Memory B cell (primary cell): Measurements from ENCODE around the gene SLC5A3.
A peak's percentile ranks its signal among the peaks of the same experiment; 100 is the strongest.

Experiments used
- ATAC-seq: fragments of 150-1000 bp; cut with Tn5 transposase; 2 replicates; pipeline ENCODE4 v1.10.0; 2021; ENCODE audit warnings: low read depth, mild to moderate bottlenecking, moderate library complexity
- DNase-seq, 2 donors: peaks; one replicate each; pipeline ENCODE4 v3.0.0; 2022; ENCODE audit warnings: low spot score in 2 of 2
- H3K27ac Mint-ChIP-seq: one replicate; pipeline ENCODE4 v1.8.0; 2022; ENCODE audit warnings: mild to moderate bottlenecking, moderate library complexity, mixed read lengths
- H3K27me3 Mint-ChIP-seq: one replicate; pipeline ENCODE4 v1.8.0; 2022; ENCODE audit warnings: mixed read lengths
- H3K36me3 Mint-ChIP-seq: one replicate; pipeline ENCODE4 v1.8.0; 2022; ENCODE audit warnings: mild to moderate bottlenecking, mixed read lengths
- H3K4me1 Mint-ChIP-seq: one replicate; pipeline ENCODE4 v1.8.0; 2022; ENCODE audit warnings: mixed read lengths
- H3K4me3 Mint-ChIP-seq: one replicate; pipeline ENCODE4 v1.8.0; 2022; ENCODE audit warnings: mild to moderate bottlenecking, moderate library complexity, mixed read lengths
- H3K9me3 Mint-ChIP-seq: one replicate; pipeline ENCODE4 v1.8.0; 2022; ENCODE audit warnings: mixed read lengths

Gene SLC5A3

GRCh38 chr21:34073032-34073748, at the start of gene SLC5A3, which contains the start of gene MRPS6:
Gene SLC5A3, plus strand, starts transcription at chr21:34073578. Its CDS starts 21,621 bp downstream, at chr21:34095199.
Gene MRPS6, plus strand, starts transcription at chr21:34073578. Its CDS starts 123 bp downstream, at chr21:34073701.
- Mint-ChIP-seq H3K27ac (peak within 1 kb of the TSS; percentile 90), H3K4me1 (peaks cover 33% of the 10 kb centered on the region), H3K27me3 (no peaks in the 10 kb centered on the region), H3K9me3 (no peaks in the 10 kb centered on the region), H3K36me3 (peaks cover 4% of the 10 kb centered on the region), H3K4me3 (peak within 1 kb of the TSS; percentile 94)
- ATAC-seq = peak; percentile 76
- peak; percentile 64 to 76 for DNase-seq

- H3K36me3 Mint-ChIP-seq = no peaks in the 10 kb centered on the region
- no peak for DNase-seq
- H3K27ac Mint-ChIP-seq = no peak overlapping the region
- ATAC-seq = no peak
- H3K9me3 Mint-ChIP-seq = no peaks in the 10 kb centered on the region
- H3K4me1 Mint-ChIP-seq = peaks cover 24% of the 10 kb centered on the region
- H3K27me3 Mint-ChIP-seq = no peaks in the 10 kb centered on the region
- no peak overlapping the region for H3K4me3 Mint-ChIP-seq
Observed at GRCh38 chr21:34023691-34024373, 49.5 kb upstream of the SLC5A3 start.

- H3K36me3 Mint-ChIP-seq = no peaks in the 10 kb centered on the region
- DNase-seq (no peak), ATAC-seq (no peak)
- H3K4me3 Mint-ChIP-seq = no peak overlapping the region
- H3K4me1 Mint-ChIP-seq = peaks cover 21% of the 10 kb centered on the region
- H3K27me3 Mint-ChIP-seq = no peaks in the 10 kb centered on the region
- H3K9me3 Mint-ChIP-seq = no peaks in the 10 kb centered on the region
- no peak overlapping the region for H3K27ac Mint-ChIP-seq
Observed at GRCh38 chr21:34024374-34024693, 49.0 kb upstream of the SLC5A3 start.

- no peak for ATAC-seq
- Mint-ChIP-seq H3K27me3 (peaks cover 1% of the 10 kb centered on the region), H3K4me3 (no peak overlapping the region), H3K36me3 (no peaks in the 10 kb centered on the region), H3K27ac (no peak overlapping the region), H3K4me1 (peaks cover 11% of the 10 kb centered on the region), H3K9me3 (peaks cover under 1% of the 10 kb centered on the region)
- no peak for DNase-seq
Observed at GRCh38 chr21:34027721-34028461, 45.5 kb upstream of the SLC5A3 start.

- H3K36me3 Mint-ChIP-seq = no peaks in the 10 kb centered on the region
- H3K27me3 Mint-ChIP-seq = peaks cover 1% of the 10 kb centered on the region
- peak overlapping the region; percentile 80 for H3K27ac Mint-ChIP-seq
- H3K9me3 Mint-ChIP-seq = peaks cover 1% of the 10 kb centered on the region
- peaks cover 12% of the 10 kb centered on the region for H3K4me1 Mint-ChIP-seq
- ATAC-seq (peak; percentile 91), DNase-seq (peak; percentile 37 to 41)
- peak overlapping the region; percentile 84 for H3K4me3 Mint-ChIP-seq
Observed at GRCh38 chr21:34029743-34030528, 43.4 kb upstream of the SLC5A3 start.

GRCh38 chr21:34031835-34032370, 41.5 kb upstream of the SLC5A3 start:
- H3K36me3 Mint-ChIP-seq = no peaks in the 10 kb centered on the region
- H3K4me3 Mint-ChIP-seq = no peak overlapping the region
- peaks cover 1% of the 10 kb centered on the region for H3K9me3 Mint-ChIP-seq
- no peak for DNase-seq
- H3K27me3 Mint-ChIP-seq = peaks cover 8% of the 10 kb centered on the region
- ATAC-seq = no peak
- peaks cover 12% of the 10 kb centered on the region for H3K4me1 Mint-ChIP-seq
- peak overlapping the region; percentile 49 for H3K27ac Mint-ChIP-seq

GRCh38 chr21:34034369-34035014, 38.9 kb upstream of the SLC5A3 start:
- no peak for ATAC-seq
- H3K27ac Mint-ChIP-seq = no peak overlapping the region

GRCh38 chr21:34035619-34036354, 37.6 kb upstream of the SLC5A3 start:
- peaks cover 7% of the 10 kb centered on the region for H3K4me1 Mint-ChIP-seq
- peaks cover 1% of the 10 kb centered on the region for H3K9me3 Mint-ChIP-seq
- H3K27me3 Mint-ChIP-seq = peaks cover 8% of the 10 kb centered on the region

More at GRCh38 chr21:34034369-34035014, 38.9 kb upstream of the SLC5A3 start:
- Mint-ChIP-seq H3K27me3 (peaks cover 8% of the 10 kb centered on the region), H3K4me1 (peaks cover 10% of the 10 kb centered on the region), H3K36me3 (no peaks in the 10 kb centered on the region), H3K4me3 (no peak overlapping the region), H3K9me3 (peaks cover 1% of the 10 kb centered on the region)
- DNase-seq = no peak

GRCh38 chr21:34037009-34037795, 36.2 kb upstream of the SLC5A3 start:
- no peak for ATAC-seq
- Mint-ChIP-seq H3K4me1 (peaks cover 2% of the 10 kb centered on the region), H3K36me3 (no peaks in the 10 kb centered on the region), H3K4me3 (no peak overlapping the region), H3K27ac (no peak overlapping the region), H3K27me3 (peaks cover 7% of the 10 kb centered on the region), H3K9me3 (peaks cover 1% of the 10 kb centered on the region)
- DNase-seq = no peak

More at GRCh38 chr21:34035619-34036354, 37.6 kb upstream of the SLC5A3 start:
- no peaks in the 10 kb centered on the region for H3K36me3 Mint-ChIP-seq
- no peak overlapping the region for H3K4me3 Mint-ChIP-seq
- no peak overlapping the region for H3K27ac Mint-ChIP-seq
- ATAC-seq (no peak), DNase-seq (no peak)

- ATAC-seq = no peak
- DNase-seq = no peak
- H3K36me3 Mint-ChIP-seq = no peaks in the 10 kb centered on the region
- H3K27me3 Mint-ChIP-seq = peaks cover 9% of the 10 kb centered on the region
- no peaks in the 10 kb centered on the region for H3K9me3 Mint-ChIP-seq
- no peak overlapping the region for H3K4me3 Mint-ChIP-seq
- no peak overlapping the region for H3K27ac Mint-ChIP-seq
- no peaks in the 10 kb centered on the region for H3K4me1 Mint-ChIP-seq
Observed at GRCh38 chr21:34039678-34040382, 33.5 kb upstream of the SLC5A3 start.

GRCh38 chr21:34042735-34043134, 30.6 kb upstream of the SLC5A3 start:
- no peak overlapping the region for H3K4me3 Mint-ChIP-seq
- H3K27ac Mint-ChIP-seq = no peak overlapping the region
- H3K9me3 Mint-ChIP-seq = no peaks in the 10 kb centered on the region
- H3K27me3 Mint-ChIP-seq = peaks cover 2% of the 10 kb centered on the region
- no peaks in the 10 kb centered on the region for H3K36me3 Mint-ChIP-seq
- DNase-seq (no peak), ATAC-seq (no peak)
- peaks cover 6% of the 10 kb centered on the region for H3K4me1 Mint-ChIP-seq
